NT2/D1 (cell line): ENCODE results near the gene GPR156.

Experiments used
- SUZ12 ChIP-seq: IDR thresholded peaks from 2 replicates; pipeline ENCODE4 v1.6.1; 2011; ENCODE audit not compliant: insufficient read length, insufficient read depth; ENCODE audit errors: extremely low read depth
- ZNF274 ChIP-seq: IDR thresholded peaks from 2 replicates; pipeline ENCODE4 v1.6.1; 2011; ENCODE audit warnings: mild to moderate bottlenecking, low read depth, low read length

GRCh38 chr3:120263792-120264191 is 21.2 kb downstream of the GPR156 start:
- TF ChIP-seq ZNF274: no peak
- no peak for TF ChIP-seq SUZ12
